HG02938 (cell line): ENCODE measurements around the gene FGFR2.

Source experiments
- ATAC-seq: cut with Tn5 transposase; IDR thresholded peaks from one replicate; pipeline ENCODE4 v1.9.1; 2021; ENCODE audit warnings: mild to moderate bottlenecking, moderate library complexity; ENCODE audit not compliant: unreplicated experiment

Gene FGFR2

GRCh38 chr10:121592155-121592890 lies 5.9 kb downstream of the FGFR2 start:
- no peak for ATAC-seq

GRCh38 chr10:121591186-121591585 lies 7.1 kb downstream of the FGFR2 start:
- ATAC-seq = no peak

GRCh38 chr10:121590772-121591171 lies 7.5 kb downstream of the FGFR2 start:
- ATAC-seq = no peak

GRCh38 chr10:121589553-121589952 lies 8.7 kb downstream of the FGFR2 start:
- no peak for ATAC-seq

GRCh38 chr10:121583857-121584256 lies 14.4 kb downstream of the FGFR2 start:
- ATAC-seq = no peak

- no peak for ATAC-seq
Observed at GRCh38 chr10:121583258-121583657, 15.0 kb downstream of the FGFR2 start.

- ATAC-seq = no peak
Observed at GRCh38 chr10:121580276-121581116, 17.7 kb downstream of the FGFR2 start.

- ATAC-seq = no peak
Observed at GRCh38 chr10:121579656-121580055, 18.6 kb downstream of the FGFR2 start.

GRCh38 chr10:121578965-121579364 lies 19.3 kb downstream of the FGFR2 start:
- ATAC-seq = no peak

- no peak for ATAC-seq
Observed at GRCh38 chr10:121578298-121578697, 19.9 kb downstream of the FGFR2 start.

GRCh38 chr10:121577568-121577967 lies 20.7 kb downstream of the FGFR2 start:
- ATAC-seq = no peak

- ATAC-seq = no peak
Observed at GRCh38 chr10:121576139-121576538, 22.1 kb downstream of the FGFR2 start.

- ATAC-seq = no peak
Observed at GRCh38 chr10:121574519-121575166, 23.6 kb downstream of the FGFR2 start.

GRCh38 chr10:121573538-121573941 lies 24.7 kb downstream of the FGFR2 start:
- no peak for ATAC-seq

- no peak for ATAC-seq
Observed at GRCh38 chr10:121572859-121573537, 25.2 kb downstream of the FGFR2 start.

GRCh38 chr10:121570315-121570714 lies 27.9 kb downstream of the FGFR2 start:
- no peak for ATAC-seq

- ATAC-seq = no peak
Observed at GRCh38 chr10:121568275-121568674, 30.0 kb downstream of the FGFR2 start.

GRCh38 chr10:121567569-121567968 lies 30.7 kb downstream of the FGFR2 start:
- no peak for ATAC-seq

- ATAC-seq = no peak
Observed at GRCh38 chr10:121566755-121567154, 31.5 kb downstream of the FGFR2 start.

GRCh38 chr10:121559326-121560026 lies 38.8 kb downstream of the FGFR2 start:
- ATAC-seq = no peak
